Stimulated activated naive B cell treated with anti-CD40 and anti-IgM and Interleukin-4, amounts not matched to agents 10 μg/mL and 1 μg/mL and 100 μg/mL, for 72 hours (primary cell): ENCODE results near the gene DNMT1.
A peak's percentile ranks its signal among the peaks of the same experiment; 100 is the strongest.
"Not testable (repeated sequence)": the region's sequence is repeated elsewhere in the genome, so short reads cannot be mapped to it uniquely, and the experiment has no call there.

Experiments
- ATAC-seq, 2 donors: fragments of 150-1000 bp; cut with Tn5 transposase; replicated peaks; 2 replicates each; pipeline ENCODE4 v1.10.0; 2021; ENCODE audit warnings: moderate library complexity in 1 of 2
- DNase-seq: peaks from one replicate; pipeline ENCODE4 v3.0.0; 2021
- H3K27ac Mint-ChIP-seq: one replicate; pipeline ENCODE4 v1.8.0; 2022; ENCODE audit warnings: mild to moderate bottlenecking, mixed read lengths
- H3K27me3 Mint-ChIP-seq, 2 donors: one replicate each; pipeline ENCODE4 v1.8.0; 2022; ENCODE audit warnings: mixed read lengths in 2 of 2
- H3K36me3 Mint-ChIP-seq, 2 donors: one replicate each; pipeline ENCODE4 v1.8.0; 2022; ENCODE audit warnings: mixed read lengths in 2 of 2, mild to moderate bottlenecking in 1 of 2
- H3K4me1 Mint-ChIP-seq, 2 donors: one replicate each; pipeline ENCODE4 v1.8.0; 2022; ENCODE audit warnings: mixed read lengths in 2 of 2, mild to moderate bottlenecking in 1 of 2
- H3K4me3 Mint-ChIP-seq, 2 donors: one replicate each; pipeline ENCODE4 v1.8.0; 2022; ENCODE audit warnings: mild to moderate bottlenecking in 2 of 2, mixed read lengths in 2 of 2, moderate library complexity in 1 of 2
- H3K9me3 Mint-ChIP-seq, 2 donors: one replicate each; pipeline ENCODE4 v1.8.0; 2022; ENCODE audit warnings: mixed read lengths in 2 of 2, mild to moderate bottlenecking in 1 of 2

The DNMT1 gene

DNA sequence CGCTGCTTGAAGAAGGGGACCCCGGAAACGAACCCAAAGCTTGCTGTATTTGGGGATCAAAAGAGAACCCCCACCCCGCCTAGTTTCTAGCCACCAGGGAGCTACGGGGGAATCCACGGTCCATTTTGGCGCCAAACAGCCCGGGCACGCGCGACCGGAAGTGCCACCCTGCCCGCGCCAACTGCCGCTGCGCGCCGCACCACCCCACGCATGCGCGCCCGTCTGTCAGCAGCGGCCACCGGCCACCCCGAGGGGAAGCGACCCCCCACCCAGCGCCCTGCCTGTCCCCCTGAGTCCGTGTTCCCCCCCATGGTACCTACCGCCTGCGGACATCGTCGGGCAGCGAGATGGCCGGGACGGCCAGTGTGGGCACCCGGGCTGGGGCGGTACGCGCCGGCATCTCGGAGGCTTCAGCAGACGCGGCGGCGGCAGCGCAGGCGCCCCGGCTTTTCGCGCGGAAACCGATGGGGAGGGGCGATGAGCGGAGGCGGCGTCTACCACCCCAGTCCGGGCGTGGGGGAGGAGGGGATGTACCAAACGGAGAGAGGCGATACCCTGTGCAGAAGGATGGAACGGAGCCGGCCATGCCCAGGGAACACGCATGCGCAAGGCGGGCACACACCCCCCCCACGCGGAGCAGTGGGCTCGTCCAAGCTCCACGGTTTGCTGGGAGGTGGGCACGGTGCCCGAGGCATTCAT, at the start of gene DNMT1:
DNMT1 (minus strand) TSS at position 454 of the 699 bp plus-strand sequence; CDS start at position 400, 54 bp downstream.
- no peaks in the 10 kb centered on the region for H3K9me3 Mint-ChIP-seq
- H3K36me3 Mint-ChIP-seq = peaks cover 13 to 14% of the 10 kb centered on the region in 2 donors
- peak within 1 kb of the TSS; percentile 97 for H3K27ac Mint-ChIP-seq
- H3K4me3 Mint-ChIP-seq = peak within 1 kb of the TSS; percentile 98
- ATAC-seq (peak; percentile 95 to 96), DNase-seq (peak; percentile 98)
- no peaks in the 10 kb centered on the region for H3K27me3 Mint-ChIP-seq
- H3K4me1 Mint-ChIP-seq = peaks cover 19 to 40% of the 10 kb centered on the region in 2 donors

DNA sequence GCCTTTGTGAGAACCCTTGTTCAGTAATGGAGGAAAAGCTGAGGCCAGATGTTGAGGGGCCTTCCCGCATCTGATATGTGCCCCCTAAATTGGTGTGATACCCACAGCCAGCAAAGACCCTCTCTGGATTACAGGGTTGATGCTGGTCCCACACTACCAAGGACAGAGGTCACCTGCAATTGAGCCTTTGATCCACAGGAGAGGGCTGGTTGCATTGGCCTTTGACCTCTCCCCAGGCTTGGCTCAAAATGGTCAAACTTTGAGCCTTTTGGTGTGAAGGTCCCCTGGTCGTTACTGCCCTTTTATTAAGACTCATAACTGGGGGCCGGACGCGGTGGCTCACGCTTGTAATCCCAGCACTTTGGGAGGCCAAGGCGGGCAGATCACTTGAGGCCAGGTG, 48.9 kb upstream of the DNMT1 start:
- Mint-ChIP-seq H3K27me3 (no peaks in the 10 kb centered on the region), H3K36me3 (no peaks in the 10 kb centered on the region), H3K27ac (peak overlapping the region; percentile 31), H3K9me3 (no peaks in the 10 kb centered on the region), H3K4me3 (no peak overlapping the region), H3K4me1 (peaks cover 17 to 40% of the 10 kb centered on the region in 2 donors)
- DNase-seq (no peak), ATAC-seq (no peak)

DNA sequence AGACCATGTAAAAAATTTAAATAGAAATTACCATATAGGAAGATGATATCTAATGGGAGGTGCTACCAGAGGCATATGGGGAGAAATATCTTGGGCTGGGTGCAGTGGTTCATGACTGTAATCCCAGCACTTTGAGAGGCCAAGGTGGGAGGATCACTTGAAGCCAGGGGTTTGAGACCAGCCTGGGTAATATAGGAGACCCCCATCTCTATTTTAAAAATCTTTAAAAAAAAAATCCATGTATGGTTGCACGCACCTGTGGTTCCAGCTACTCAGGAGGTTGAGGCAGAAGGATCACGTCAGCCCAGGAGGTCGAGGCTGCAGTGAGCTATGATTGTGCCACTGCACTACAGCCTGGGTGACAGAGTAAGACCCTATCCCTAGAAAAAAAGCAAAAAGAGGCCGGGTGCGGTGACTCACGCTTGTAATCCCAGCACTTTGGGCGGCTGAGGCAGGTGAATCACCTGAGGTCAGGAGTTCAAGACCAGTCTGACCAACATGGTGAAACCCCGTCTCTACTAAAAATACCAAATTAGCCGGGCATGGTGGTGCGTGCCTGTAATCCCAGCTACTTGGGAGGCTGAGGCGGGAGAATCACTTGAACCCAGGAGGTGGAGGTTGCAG, 47.2 kb upstream of the DNMT1 start:
- H3K27ac Mint-ChIP-seq, ATAC-seq, H3K4me3 Mint-ChIP-seq, H3K36me3 Mint-ChIP-seq, H3K9me3 Mint-ChIP-seq, DNase-seq, H3K27me3 Mint-ChIP-seq: not testable (repeated sequence)
- peaks cover 25 to 54% of the 10 kb centered on the region in 2 donors for H3K4me1 Mint-ChIP-seq

DNA sequence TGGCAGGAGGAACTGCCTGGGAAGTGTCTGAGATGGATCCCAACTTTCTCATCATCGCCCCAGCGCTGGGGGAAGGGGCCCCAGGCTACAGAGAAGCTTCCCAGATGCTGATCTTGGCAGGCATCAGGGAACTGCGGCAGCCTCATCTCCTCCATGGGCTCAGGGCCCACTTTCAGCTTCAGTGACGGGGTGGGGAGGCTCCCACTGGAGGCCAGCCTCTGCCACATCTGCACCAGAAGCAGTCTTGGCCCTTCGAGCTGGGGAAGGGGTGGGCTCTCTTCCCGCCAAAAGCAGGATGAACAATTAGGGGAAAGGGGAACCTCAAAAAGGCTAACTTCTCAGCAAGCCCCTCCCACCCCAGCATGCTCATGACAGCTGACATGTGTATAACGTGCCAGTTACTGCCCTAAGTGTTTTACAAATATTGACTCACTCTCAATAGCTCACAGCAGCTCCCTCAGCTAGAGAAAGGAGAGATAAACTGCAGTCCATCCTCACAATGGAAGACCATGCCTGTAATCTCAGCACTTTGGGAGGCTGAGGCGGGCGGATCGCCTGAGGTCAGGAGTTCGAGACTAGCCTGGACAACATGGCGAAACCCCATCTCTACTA, 43.5 kb upstream of the DNMT1 start:
- ATAC-seq (no peak), DNase-seq (no peak)
- peaks cover 25 to 62% of the 10 kb centered on the region in 2 donors for H3K4me1 Mint-ChIP-seq
- H3K4me3 Mint-ChIP-seq = no peak overlapping the region
- H3K27ac Mint-ChIP-seq = peak overlapping the region; percentile 77
- peaks cover 0 to 1% of the 10 kb centered on the region in 2 donors for H3K9me3 Mint-ChIP-seq
- peaks cover 2 to 8% of the 10 kb centered on the region in 2 donors for H3K36me3 Mint-ChIP-seq
- H3K27me3 Mint-ChIP-seq = no peaks in the 10 kb centered on the region

DNA sequence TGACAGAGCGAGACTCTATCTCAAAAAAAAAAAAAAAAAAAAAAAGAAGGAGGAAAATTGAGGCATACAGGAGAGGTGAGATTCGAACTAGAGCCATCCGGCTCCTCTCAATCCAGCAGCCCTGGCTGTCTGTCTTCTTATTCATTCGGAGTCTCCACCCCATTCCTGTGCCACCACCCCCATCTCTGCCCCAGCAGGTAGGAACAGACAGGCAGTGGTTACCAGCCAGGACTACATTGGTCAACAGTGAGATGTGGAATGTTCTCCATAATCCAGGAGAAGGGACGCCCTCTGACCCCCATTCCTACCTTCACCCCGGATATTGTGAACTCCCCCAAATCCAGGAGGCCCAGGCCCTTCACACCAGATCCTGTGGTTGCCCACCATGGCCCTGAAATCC, 42.9 kb upstream of the DNMT1 start:
- Mint-ChIP-seq H3K27me3 (no peaks in the 10 kb centered on the region), H3K4me3 (no peak overlapping the region), H3K27ac (peak overlapping the region; percentile 47), H3K36me3 (peaks cover 2 to 8% of the 10 kb centered on the region in 2 donors), H3K9me3 (peaks cover 0 to 1% of the 10 kb centered on the region in 2 donors), H3K4me1 (peaks cover 25 to 62% of the 10 kb centered on the region in 2 donors)
- DNase-seq (no peak), ATAC-seq (no peak)

DNA sequence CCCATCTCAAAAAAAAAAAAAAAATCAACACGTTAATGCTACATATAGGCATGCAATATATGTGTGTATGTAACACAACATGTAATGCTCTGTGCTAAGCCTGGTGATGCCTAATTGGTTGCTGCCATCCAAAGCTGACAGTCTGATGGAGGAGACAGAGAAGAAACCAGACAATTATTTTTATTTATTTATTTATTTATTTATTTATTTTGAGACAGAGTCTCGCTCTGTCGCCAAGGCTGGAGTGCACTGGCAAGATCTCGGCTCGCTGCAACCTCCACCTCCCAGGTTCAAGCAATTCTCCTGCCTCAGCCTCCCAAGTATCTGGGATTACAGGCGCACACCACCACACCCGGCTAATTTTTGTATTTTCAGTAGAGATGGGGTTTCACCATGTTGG, 40.7 kb upstream of the DNMT1 start:
- H3K9me3 Mint-ChIP-seq, DNase-seq, H3K4me3 Mint-ChIP-seq, ATAC-seq, H3K36me3 Mint-ChIP-seq, H3K27me3 Mint-ChIP-seq: not testable (repeated sequence)
- Mint-ChIP-seq H3K27ac (peak overlapping the region; percentile 100), H3K4me1 (peaks cover 28 to 69% of the 10 kb centered on the region in 2 donors)

DNA sequence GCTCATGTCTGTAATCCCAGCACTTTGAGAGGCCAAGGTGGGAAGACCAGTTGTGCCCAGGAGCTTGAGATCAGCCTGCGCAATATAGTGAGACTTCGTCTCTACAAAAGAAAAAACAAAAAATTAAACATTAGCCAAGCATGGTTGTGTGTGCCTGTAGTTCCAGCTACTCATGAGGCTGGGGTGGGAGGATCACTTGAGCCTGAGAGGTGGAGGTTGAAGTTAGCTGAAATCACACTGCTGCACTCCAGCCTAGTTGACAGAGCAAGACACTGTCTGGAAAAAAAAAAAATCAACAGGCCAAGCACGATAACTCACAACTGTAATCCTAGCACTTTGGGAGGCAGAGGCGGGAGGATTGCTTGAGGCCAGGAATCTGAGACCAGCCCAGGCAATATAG, 40.2 kb upstream of the DNMT1 start:
- H3K4me3 Mint-ChIP-seq = no peak overlapping the region

DNA sequence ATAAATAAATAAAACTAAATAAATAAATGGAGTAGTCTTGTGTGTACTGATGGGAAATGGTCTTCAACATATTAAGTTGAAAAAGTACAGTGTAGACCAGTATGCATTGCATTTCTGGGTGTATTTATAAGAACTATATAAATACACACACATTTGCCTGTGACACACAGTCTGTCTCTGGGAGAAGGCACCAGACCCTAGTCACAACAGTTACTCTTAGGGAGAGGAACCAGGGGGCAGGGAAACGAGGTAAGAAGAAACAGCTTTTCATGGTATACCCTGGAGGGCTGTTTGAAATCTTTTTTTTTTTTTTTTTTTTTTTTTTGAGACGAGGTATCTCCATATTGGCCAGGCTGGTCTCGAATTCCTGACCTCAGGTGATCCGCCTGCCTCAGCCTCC, 39.2 kb upstream of the DNMT1 start:
- Mint-ChIP-seq H3K9me3 (peaks cover 0 to 1% of the 10 kb centered on the region in 2 donors), H3K27ac (no peak overlapping the region), H3K27me3 (no peaks in the 10 kb centered on the region), H3K4me3 (no peak overlapping the region), H3K4me1 (peaks cover 35 to 72% of the 10 kb centered on the region in 2 donors), H3K36me3 (peaks cover 2 to 8% of the 10 kb centered on the region in 2 donors)
- no peak for DNase-seq
- no peak for ATAC-seq

More for the DNA sequence above, 40.2 kb upstream of the DNMT1 start:
- H3K36me3 Mint-ChIP-seq = peaks cover 2 to 8% of the 10 kb centered on the region in 2 donors
- ATAC-seq (no peak), DNase-seq (no peak)
- H3K9me3 Mint-ChIP-seq = peaks cover 0 to 1% of the 10 kb centered on the region in 2 donors
- peaks cover 28 to 70% of the 10 kb centered on the region in 2 donors for H3K4me1 Mint-ChIP-seq
- no peaks in the 10 kb centered on the region for H3K27me3 Mint-ChIP-seq
- peak overlapping the region; percentile 3 for H3K27ac Mint-ChIP-seq

DNA sequence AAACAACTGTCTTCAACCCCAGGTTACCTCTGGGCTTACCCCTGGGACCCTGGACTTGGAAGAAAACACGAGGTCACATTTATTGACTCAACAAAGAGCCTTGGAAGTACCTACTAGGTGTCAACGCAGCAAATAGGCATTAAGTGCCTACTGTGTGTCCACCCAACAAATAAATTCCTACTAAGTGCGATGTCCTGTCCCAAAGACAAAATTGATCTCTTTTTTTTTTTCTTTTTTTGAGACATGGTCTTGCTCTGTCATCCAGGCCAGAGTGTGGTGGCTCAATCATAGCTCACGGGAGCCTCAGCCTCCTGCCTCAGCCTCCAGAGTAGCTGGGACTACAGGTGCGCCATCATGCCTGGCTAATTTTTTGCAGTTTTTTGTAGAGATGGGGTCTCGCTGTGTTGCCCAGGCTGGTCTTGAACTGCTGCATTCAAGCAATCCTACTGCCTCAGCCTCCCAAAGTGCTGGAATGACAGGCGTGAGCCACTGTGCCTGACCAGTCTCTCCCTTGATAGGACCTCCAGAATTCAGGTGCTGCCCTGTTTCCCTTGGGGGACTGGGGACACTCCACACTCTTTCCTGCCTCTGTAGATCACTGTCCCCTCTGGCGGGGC, 37.0 kb upstream of the DNMT1 start:
- H3K27ac Mint-ChIP-seq = peak overlapping the region; percentile 81
- peaks cover 32 to 63% of the 10 kb centered on the region in 2 donors for H3K4me1 Mint-ChIP-seq
- H3K4me3 Mint-ChIP-seq = peak overlapping the region; percentile 84 to 94

DNA sequence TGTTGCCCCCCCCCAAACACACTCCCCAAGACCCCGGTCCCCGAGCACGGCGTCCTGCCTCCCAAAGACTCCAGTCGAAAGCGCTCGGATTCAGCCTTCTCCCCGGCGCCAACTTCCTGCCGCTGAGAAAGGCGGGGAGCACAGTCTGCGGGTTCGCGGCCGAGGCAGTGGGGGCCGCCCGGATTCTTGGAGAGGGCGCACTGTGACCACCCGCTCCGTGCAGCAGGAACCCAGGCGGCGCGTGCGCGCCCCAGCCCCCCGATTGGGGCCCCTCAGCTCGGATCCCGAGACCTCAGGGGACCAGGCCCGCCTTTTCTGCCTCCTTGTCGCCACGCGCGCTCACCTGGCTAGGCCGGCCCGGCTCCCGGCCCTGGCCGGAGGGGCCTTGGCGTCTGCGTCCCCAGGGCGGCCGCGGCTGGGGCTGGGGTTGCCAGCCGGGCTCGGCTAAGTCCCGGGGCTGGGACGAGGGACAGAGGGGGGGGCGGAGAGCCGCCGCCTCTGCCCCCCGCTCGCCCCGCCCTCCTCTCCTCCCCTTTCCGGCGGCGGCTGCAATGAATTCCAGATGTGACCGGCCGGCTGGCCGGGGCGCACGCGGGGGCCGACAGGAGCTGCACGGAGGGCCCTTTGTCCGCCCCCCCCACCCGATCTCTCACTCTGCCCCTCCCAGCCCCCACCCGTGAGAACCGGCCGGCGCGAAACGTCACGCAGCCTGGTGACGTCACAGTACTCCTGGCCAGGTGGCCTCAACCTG, 36.3 kb upstream of the DNMT1 start, which contains the start of gene S1PR2:
S1PR2 (minus strand) TSS at position 471 of the 751 bp plus-strand sequence. CDS start 6,426 bp downstream, outside the sequence.
- ATAC-seq (peak; percentile 38 to 41), DNase-seq (peak; percentile 63)
- Mint-ChIP-seq H3K27ac (peak within 1 kb of the TSS; percentile 88), H3K9me3 (no peaks in the 10 kb centered on the region), H3K27me3 (no peaks in the 10 kb centered on the region), H3K36me3 (no peaks in the 10 kb centered on the region), H3K4me3 (peak within 1 kb of the TSS; percentile 84 to 94), H3K4me1 (peaks cover 27 to 56% of the 10 kb centered on the region in 2 donors)

More for the DNA sequence above, 37.0 kb upstream of the DNMT1 start:
- H3K27me3 Mint-ChIP-seq = no peaks in the 10 kb centered on the region
- H3K9me3 Mint-ChIP-seq = peaks cover 0 to 1% of the 10 kb centered on the region in 2 donors
- ATAC-seq = no peak
- no peak for DNase-seq
- H3K36me3 Mint-ChIP-seq = peaks cover 2 to 3% of the 10 kb centered on the region in 2 donors

DNA sequence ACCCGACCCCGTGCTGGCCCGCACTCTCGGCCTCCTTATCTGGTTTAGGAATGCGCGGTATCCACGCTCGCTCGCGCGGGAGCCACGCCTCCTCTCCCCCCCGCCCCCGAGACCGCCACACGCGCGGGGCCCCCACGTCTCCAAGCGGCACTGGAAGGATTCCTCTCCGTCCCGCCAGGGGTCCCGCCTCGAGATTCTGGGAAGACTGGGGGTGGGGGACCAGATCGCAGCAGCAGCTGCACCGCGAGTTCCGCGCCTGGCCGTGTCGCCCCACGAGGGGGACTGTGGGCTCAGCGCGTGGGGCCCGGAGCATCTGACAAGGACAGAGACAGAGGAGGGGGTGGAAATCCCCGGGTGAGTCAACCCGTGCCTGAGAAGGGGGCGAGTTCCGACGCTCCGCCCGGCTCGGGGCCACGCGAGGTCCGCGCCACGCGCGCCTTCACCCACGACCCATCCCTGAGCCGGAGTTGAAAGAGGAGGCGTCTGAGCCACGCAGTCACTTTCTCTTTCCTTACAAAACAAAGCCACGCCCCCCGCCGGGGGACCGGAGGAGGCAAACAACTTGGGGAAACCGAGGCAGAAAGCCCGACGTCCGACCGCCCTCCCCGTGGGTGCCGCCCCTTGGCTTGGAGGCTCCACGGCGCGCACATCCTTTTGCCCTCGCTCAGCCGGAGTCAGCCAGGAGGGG, 35.6 kb upstream of the DNMT1 start:
- ATAC-seq = peak; percentile 45 to 54
- H3K27me3 Mint-ChIP-seq = no peaks in the 10 kb centered on the region
- no peaks in the 10 kb centered on the region for H3K36me3 Mint-ChIP-seq
- peak overlapping the region; percentile 84 to 94 for H3K4me3 Mint-ChIP-seq
- peak overlapping the region; percentile 88 for H3K27ac Mint-ChIP-seq
- H3K9me3 Mint-ChIP-seq = no peaks in the 10 kb centered on the region
- peak; percentile 46 for DNase-seq
- peaks cover 24 to 49% of the 10 kb centered on the region in 2 donors for H3K4me1 Mint-ChIP-seq

DNA sequence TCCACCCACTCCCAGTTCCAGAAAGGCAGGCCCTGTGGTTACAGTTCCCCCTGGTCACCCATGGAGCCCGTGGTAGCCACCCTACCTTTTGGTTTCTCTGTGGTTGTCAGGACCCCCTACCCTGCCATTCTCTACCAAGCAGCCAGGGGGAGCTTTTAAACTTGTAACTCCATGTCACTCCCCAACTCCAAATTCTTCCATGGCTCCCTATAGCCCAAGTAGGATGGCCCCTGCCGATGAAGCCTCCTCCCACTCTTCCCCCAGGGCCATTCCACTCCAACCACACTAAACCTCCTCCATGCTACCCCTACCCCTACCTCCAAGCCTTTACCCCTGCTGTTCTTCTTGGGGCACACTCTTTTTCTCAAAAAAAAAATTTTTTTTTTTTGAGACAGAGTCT, 34.2 kb upstream of the DNMT1 start:
- peaks cover 20 to 43% of the 10 kb centered on the region in 2 donors for H3K4me1 Mint-ChIP-seq
- H3K27me3 Mint-ChIP-seq = no peaks in the 10 kb centered on the region
- DNase-seq (no peak), ATAC-seq (peak; percentile 11 to 19)
- H3K4me3 Mint-ChIP-seq = peak overlapping the region; percentile 1 to 94
- peak overlapping the region; percentile 77 for H3K27ac Mint-ChIP-seq
- peaks cover 5% of the 10 kb centered on the region in 2 donors for H3K36me3 Mint-ChIP-seq
- no peaks in the 10 kb centered on the region for H3K9me3 Mint-ChIP-seq

DNA sequence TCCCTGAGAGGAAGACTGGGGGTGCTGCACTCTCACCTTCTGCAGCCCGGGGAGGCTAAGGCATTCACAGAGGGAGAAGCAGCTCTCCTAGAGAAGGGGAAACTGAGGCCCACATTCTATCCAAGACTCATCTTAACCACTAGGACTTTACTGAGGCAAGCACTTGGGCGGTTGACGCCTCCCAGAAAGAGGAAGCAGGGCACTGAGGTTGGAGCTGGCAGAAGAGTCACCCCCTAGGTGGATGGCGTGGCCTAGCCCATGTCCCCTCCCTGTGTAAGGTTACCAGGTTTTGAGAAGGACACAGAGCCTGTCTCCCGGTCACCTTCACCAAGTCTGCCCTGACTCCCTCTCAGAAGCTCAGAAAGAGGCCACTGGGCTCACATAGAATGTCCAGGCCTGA, 33.6 kb upstream of the DNMT1 start:
- no peak for DNase-seq
- Mint-ChIP-seq H3K4me3 (no peak overlapping the region), H3K27ac (no peak overlapping the region), H3K4me1 (peaks cover 20 to 43% of the 10 kb centered on the region in 2 donors), H3K27me3 (no peaks in the 10 kb centered on the region), H3K36me3 (peaks cover 8 to 9% of the 10 kb centered on the region in 2 donors), H3K9me3 (no peaks in the 10 kb centered on the region)
- peak; percentile 23 to 24 for ATAC-seq
